HEK293 (cell line): ENCODE results near the gene STARD10.

Experiments
- CTCF ChIA-PET: fragments of 350-600 bp; formaldehyde crosslinking; extraction: SDS; loops from one replicate; lab custom pipeline; 2021; ENCODE audit warnings: antibody characterized with exemption; lab: Yijun Ruan, JAX
- POLR2A ChIA-PET: fragments of 300-600 bp; formaldehyde crosslinking; extraction: SDS; loops from one replicate; lab custom pipeline; 2020; ENCODE audit warnings: antibody characterized with exemption, inconsistent platforms; lab: Yijun Ruan, JAX
- H3K27ac ChIP-seq: fragments of 200-500 bp; sonication (Bioruptor generic); 2 replicates; pipeline ENCODE4 v1.5.1; 2014; ENCODE audit warnings: low read depth, low read length, control low read depth, inconsistent platforms; ENCODE audit errors: extremely low read depth
- H3K36me3 ChIP-seq, 2 experiments: fragments of 200-500 bp in 1 of 2; sonication (Bioruptor generic) in 1 of 2; 1 replicate in 1 of 2; 2 replicates in 1 of 2; pipeline ENCODE4 v1.5.1; 2014 to 2017; ENCODE audit warnings: inconsistent platforms in 2 of 2, low read length in 2 of 2; ENCODE audit not compliant: control insufficient read depth in 2 of 2, insufficient read depth in 1 of 2
- H3K4me1 ChIP-seq: fragments of 200-500 bp; sonication (Bioruptor generic); 2 replicates; pipeline ENCODE4 v1.5.1; 2014; ENCODE audit warnings: mild to moderate bottlenecking, low read length, inconsistent platforms; ENCODE audit not compliant: control insufficient read depth, insufficient read depth
- H3K4me3 ChIP-seq: 2 replicates; pipeline ENCODE4 v1.5.1; 2011; ENCODE audit warnings: low read depth, mild to moderate bottlenecking, control low read depth, low read length, moderate library complexity
- H3K9me3 ChIP-seq: fragments of 200-500 bp; sonication (Bioruptor generic); 2 replicates; pipeline ENCODE4 v1.5.1; 2014; ENCODE audit warnings: low read depth, low read length, inconsistent platforms; ENCODE audit not compliant: control insufficient read depth, insufficient read depth
- GFI1B ChIP-seq: fragments of 450-650 bp; formaldehyde crosslinking; IDR thresholded peaks from 2 replicates; pipeline ENCODE4 v1.5.1; 2016; ENCODE audit warnings: missing biosample characterization, missing genetic modification characterization
- PRDM1 ChIP-seq: fragments of 450-650 bp; formaldehyde crosslinking; IDR thresholded peaks from 2 replicates; pipeline ENCODE4; 2016; ENCODE audit warnings: missing biosample characterization, missing genetic modification characterization
- ZFP37 ChIP-seq: fragments of 450-650 bp; formaldehyde crosslinking; IDR thresholded peaks from 2 replicates; pipeline ENCODE4 v1.5.1; 2016; ENCODE audit warnings: missing biosample characterization, missing genetic modification characterization
- ZNF146 ChIP-seq: fragments of 450-650 bp; formaldehyde crosslinking; IDR thresholded peaks from 2 replicates; pipeline ENCODE4 v1.5.1; 2016; ENCODE audit warnings: missing biosample characterization, missing genetic modification characterization
- ZNF24 ChIP-seq: fragments of 450-650 bp; formaldehyde crosslinking; IDR thresholded peaks from 2 replicates; pipeline ENCODE4 v1.5.1; 2016; ENCODE audit warnings: missing biosample characterization, missing genetic modification characterization
- ZNF341 ChIP-seq: fragments of 450-650 bp; formaldehyde crosslinking; IDR thresholded peaks from 2 replicates; pipeline ENCODE4; 2016; ENCODE audit warnings: low read depth, missing biosample characterization, missing genetic modification characterization
- ZNF416 ChIP-seq: fragments of 450-650 bp; formaldehyde crosslinking; IDR thresholded peaks from 2 replicates; pipeline ENCODE4 v1.5.1; 2016; ENCODE audit warnings: missing biosample characterization, missing genetic modification characterization
- ZNF596 ChIP-seq: fragments of 450-650 bp; IDR thresholded peaks from 2 replicates; pipeline ENCODE4 v1.5.0; 2018; ENCODE audit warnings: missing biosample characterization, mild to moderate bottlenecking, missing genetic modification characterization, moderate library complexity
- ZNF610 ChIP-seq: fragments of 450-650 bp; formaldehyde crosslinking; IDR thresholded peaks from 2 replicates; pipeline ENCODE4 v1.5.1; 2016; ENCODE audit warnings: missing biosample characterization, missing genetic modification characterization, borderline replicate concordance
- ZNF629 ChIP-seq: fragments of 450-650 bp; formaldehyde crosslinking; IDR thresholded peaks from 2 replicates; pipeline ENCODE4 v1.5.1; 2017; ENCODE audit warnings: missing biosample characterization, missing genetic modification characterization
- ZNF707 ChIP-seq: fragments of 450-650 bp; formaldehyde crosslinking; IDR thresholded peaks from 2 replicates; pipeline ENCODE4 v1.5.1; 2016; ENCODE audit warnings: missing biosample characterization, missing genetic modification characterization
- ZNF785 ChIP-seq: fragments of 450-650 bp; formaldehyde crosslinking; IDR thresholded peaks from 2 replicates; pipeline ENCODE4 v1.5.1; 2016; ENCODE audit warnings: missing biosample characterization, missing genetic modification characterization
- TF ChIP-seq, protein P1 (sequence below): fragments of 450-650 bp; formaldehyde crosslinking; IDR thresholded peaks from 2 replicates; pipeline ENCODE4 v1.5.1; 2016; ENCODE audit warnings: missing biosample characterization, missing genetic modification characterization
- TF ChIP-seq, protein P2 (sequence below): fragments of 450-650 bp; formaldehyde crosslinking; IDR thresholded peaks from 2 replicates; pipeline ENCODE4 v1.5.1; 2016; ENCODE audit warnings: missing biosample characterization, missing genetic modification characterization, borderline replicate concordance
- TF ChIP-seq, protein P3 (sequence below): fragments of 450-650 bp; formaldehyde crosslinking; IDR thresholded peaks from 2 replicates; pipeline ENCODE4 v1.5.1; 2016; ENCODE audit warnings: missing biosample characterization, missing genetic modification characterization, borderline replicate concordance
- TF ChIP-seq, protein P4 (sequence below): fragments of 450-650 bp; formaldehyde crosslinking; IDR thresholded peaks from 2 replicates; pipeline ENCODE4 v1.5.1; 2016; ENCODE audit warnings: missing biosample characterization, missing genetic modification characterization, low read depth
- TF ChIP-seq, protein P5 (sequence below): fragments of 450-650 bp; formaldehyde crosslinking; IDR thresholded peaks from 2 replicates; pipeline ENCODE4 v1.5.1; 2016; ENCODE audit warnings: missing biosample characterization, missing genetic modification characterization
- TF ChIP-seq, protein P6 (sequence below): fragments of 450-650 bp; formaldehyde crosslinking; IDR thresholded peaks from 2 replicates; pipeline ENCODE4 v1.5.1; 2016; ENCODE audit warnings: missing biosample characterization, missing genetic modification characterization

STARD10 gene

DNA sequence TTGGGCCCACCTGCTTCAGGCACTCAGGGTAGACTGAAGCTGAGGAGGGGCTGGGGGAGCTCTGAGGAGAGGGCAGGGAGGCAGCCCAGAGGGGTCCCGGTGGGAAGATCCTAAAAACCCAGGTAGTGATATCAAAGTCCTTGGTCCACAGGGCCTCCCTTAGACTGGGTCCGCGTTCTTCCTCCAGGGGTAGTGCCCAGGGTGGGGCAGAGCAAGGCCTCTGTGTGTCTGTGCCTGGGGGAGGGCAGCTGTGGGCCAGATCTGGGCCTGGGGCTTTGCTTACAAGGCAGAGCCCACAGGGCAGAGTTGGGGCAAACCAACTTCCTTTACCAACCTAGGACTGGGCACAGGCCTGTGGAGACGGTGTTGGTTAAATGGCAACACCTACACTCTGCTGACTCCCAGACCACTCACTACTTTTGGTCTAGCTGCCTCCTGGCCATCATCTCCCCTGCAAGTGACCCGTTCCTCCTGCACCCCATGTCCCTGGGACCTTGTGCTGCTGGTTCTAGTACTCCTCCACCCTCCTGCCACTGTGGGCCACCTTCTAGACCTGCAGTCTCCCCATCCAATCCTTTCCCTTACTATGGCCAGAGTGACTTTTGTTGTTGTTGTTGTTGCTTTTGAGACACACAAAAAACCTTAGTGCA, 36.2 kb upstream of the STARD10 start (continued):
- TF ChIP-seq, protein P1, sequence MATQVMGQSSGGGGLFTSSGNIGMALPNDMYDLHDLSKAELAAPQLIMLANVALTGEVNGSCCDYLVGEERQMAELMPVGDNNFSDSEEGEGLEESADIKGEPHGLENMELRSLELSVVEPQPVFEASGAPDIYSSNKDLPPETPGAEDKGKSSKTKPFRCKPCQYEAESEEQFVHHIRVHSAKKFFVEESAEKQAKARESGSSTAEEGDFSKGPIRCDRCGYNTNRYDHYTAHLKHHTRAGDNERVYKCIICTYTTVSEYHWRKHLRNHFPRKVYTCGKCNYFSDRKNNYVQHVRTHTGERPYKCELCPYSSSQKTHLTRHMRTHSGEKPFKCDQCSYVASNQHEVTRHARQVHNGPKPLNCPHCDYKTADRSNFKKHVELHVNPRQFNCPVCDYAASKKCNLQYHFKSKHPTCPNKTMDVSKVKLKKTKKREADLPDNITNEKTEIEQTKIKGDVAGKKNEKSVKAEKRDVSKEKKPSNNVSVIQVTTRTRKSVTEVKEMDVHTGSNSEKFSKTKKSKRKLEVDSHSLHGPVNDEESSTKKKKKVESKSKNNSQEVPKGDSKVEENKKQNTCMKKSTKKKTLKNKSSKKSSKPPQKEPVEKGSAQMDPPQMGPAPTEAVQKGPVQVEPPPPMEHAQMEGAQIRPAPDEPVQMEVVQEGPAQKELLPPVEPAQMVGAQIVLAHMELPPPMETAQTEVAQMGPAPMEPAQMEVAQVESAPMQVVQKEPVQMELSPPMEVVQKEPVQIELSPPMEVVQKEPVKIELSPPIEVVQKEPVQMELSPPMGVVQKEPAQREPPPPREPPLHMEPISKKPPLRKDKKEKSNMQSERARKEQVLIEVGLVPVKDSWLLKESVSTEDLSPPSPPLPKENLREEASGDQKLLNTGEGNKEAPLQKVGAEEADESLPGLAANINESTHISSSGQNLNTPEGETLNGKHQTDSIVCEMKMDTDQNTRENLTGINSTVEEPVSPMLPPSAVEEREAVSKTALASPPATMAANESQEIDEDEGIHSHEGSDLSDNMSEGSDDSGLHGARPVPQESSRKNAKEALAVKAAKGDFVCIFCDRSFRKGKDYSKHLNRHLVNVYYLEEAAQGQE (tag by site-specific recombination): no peak
- TF ChIP-seq ZNF707 (tag by site-specific recombination) (no peak), ZNF341 (tag by site-specific recombination) (no peak), PRDM1 (tag by site-specific recombination) (no peak), ZNF24 (tag by site-specific recombination) (no peak), ZNF629 (tag by site-specific recombination) (no peak)
- TF ChIP-seq, protein P2, sequence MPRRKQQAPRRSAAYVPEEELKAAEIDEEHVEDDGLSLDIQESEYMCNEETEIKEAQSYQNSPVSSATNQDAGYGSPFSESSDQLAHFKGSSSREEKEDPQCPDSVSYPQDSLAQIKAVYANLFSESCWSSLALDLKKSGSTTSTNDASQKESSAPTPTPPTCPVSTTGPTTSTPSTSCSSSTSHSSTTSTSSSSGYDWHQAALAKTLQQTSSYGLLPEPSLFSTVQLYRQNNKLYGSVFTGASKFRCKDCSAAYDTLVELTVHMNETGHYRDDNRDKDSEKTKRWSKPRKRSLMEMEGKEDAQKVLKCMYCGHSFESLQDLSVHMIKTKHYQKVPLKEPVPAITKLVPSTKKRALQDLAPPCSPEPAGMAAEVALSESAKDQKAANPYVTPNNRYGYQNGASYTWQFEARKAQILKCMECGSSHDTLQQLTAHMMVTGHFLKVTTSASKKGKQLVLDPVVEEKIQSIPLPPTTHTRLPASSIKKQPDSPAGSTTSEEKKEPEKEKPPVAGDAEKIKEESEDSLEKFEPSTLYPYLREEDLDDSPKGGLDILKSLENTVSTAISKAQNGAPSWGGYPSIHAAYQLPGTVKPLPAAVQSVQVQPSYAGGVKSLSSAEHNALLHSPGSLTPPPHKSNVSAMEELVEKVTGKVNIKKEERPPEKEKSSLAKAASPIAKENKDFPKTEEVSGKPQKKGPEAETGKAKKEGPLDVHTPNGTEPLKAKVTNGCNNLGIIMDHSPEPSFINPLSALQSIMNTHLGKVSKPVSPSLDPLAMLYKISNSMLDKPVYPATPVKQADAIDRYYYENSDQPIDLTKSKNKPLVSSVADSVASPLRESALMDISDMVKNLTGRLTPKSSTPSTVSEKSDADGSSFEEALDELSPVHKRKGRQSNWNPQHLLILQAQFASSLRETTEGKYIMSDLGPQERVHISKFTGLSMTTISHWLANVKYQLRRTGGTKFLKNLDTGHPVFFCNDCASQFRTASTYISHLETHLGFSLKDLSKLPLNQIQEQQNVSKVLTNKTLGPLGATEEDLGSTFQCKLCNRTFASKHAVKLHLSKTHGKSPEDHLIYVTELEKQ (tag by site-specific recombination): no peak

DNA sequence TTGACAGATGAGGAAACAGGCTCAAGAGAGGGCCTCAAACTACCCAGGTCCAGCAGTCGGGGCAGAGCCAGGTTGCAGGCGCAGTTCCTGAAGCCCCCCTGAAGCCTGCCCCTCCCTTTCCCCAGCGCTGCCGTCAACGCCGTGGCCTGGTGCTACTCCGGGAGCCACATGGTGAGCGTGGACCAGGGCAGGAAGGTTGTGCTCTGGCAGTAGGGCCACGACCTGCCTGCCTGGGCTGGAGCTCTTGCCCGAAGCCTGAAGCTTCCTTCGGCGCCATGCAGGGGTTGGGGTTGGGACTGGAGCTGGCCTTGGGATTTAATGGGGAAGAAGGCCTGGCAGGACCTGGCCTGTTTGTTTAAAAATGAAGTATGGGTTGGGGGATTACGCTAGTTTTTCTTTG, 35.3 kb upstream of the STARD10 start:
- Histone ChIP-seq H3K27ac (no peak overlapping the region), H3K4me1 (no peaks in the 10 kb centered on the region)
- TF ChIP-seq ZNF146 (tag by site-specific recombination) (no peak), ZNF785 (tag by site-specific recombination) (no peak), ZNF596 (tag by site-specific recombination) (no peak)
- TF ChIP-seq, protein P3, sequence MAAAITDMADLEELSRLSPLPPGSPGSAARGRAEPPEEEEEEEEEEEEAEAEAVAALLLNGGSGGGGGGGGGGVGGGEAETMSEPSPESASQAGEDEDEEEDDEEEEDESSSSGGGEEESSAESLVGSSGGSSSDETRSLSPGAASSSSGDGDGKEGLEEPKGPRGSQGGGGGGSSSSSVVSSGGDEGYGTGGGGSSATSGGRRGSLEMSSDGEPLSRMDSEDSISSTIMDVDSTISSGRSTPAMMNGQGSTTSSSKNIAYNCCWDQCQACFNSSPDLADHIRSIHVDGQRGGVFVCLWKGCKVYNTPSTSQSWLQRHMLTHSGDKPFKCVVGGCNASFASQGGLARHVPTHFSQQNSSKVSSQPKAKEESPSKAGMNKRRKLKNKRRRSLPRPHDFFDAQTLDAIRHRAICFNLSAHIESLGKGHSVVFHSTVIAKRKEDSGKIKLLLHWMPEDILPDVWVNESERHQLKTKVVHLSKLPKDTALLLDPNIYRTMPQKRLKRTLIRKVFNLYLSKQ (tag by site-specific recombination): no peak
- TF ChIP-seq, all 188 proteins: peak for 0
- H3K4me3 ChIP-seq: no peak overlapping the region
- CTCF ChIA-PET: interaction anchor here (0.7 to 6.2 kb wide), 3 partner anchors 313 to 407 kb away, joined by 3 to 50 read pairs (median 3); no protein-coding TSS in a partner anchor
- H3K9me3 ChIP-seq: no peaks in the 10 kb centered on the region
- POLR2A ChIA-PET: no interaction called here
- peaks cover 0 to 2% of the 10 kb centered on the region in 2 experiments; a peak in 1 of 3 replicates for H3K36me3 ChIP-seq

DNA sequence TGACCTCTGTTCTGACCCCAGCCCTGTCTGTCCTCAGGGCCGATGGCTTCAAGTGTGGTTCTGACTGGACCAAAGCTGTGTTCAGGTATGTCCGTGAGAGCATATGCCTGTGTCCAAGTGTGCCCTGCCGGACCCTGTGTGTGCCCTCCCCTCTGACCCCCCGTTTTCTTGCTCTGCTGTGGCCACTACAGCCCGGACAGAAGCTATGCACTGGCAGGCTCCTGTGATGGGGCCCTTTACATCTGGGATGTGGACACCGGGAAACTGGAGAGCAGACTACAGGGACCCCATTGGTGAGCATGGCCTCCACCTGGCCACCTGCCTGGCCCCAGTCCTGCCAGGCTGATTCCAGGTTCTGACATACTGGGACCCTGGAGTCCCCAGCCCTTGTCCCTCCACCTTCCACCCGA, 34.9 kb upstream of the STARD10 start:
- Histone ChIP-seq H3K36me3 (peaks cover 0 to 2% of the 10 kb centered on the region in 2 experiments; a peak in 1 of 3 replicates), H3K27ac (no peak overlapping the region), H3K9me3 (no peaks in the 10 kb centered on the region), H3K4me3 (no peak overlapping the region), H3K4me1 (no peaks in the 10 kb centered on the region)
- CTCF ChIA-PET: interaction anchor here (1.0 to 6.2 kb wide), 3 partner anchors 104 to 350 kb away, joined by 3 to 50 read pairs (median 7); no protein-coding TSS in a partner anchor
- POLR2A ChIA-PET: no interaction called here
- TF ChIP-seq, protein P4, sequence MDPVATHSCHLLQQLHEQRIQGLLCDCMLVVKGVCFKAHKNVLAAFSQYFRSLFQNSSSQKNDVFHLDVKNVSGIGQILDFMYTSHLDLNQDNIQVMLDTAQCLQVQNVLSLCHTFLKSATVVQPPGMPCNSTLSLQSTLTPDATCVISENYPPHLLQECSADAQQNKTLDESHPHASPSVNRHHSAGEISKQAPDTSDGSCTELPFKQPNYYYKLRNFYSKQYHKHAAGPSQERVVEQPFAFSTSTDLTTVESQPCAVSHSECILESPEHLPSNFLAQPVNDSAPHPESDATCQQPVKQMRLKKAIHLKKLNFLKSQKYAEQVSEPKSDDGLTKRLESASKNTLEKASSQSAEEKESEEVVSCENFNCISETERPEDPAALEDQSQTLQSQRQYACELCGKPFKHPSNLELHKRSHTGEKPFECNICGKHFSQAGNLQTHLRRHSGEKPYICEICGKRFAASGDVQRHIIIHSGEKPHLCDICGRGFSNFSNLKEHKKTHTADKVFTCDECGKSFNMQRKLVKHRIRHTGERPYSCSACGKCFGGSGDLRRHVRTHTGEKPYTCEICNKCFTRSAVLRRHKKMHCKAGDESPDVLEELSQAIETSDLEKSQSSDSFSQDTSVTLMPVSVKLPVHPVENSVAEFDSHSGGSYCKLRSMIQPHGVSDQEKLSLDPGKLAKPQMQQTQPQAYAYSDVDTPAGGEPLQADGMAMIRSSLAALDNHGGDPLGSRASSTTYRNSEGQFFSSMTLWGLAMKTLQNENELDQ (tag by site-specific recombination): no peak
- TF ChIP-seq, protein P5, sequence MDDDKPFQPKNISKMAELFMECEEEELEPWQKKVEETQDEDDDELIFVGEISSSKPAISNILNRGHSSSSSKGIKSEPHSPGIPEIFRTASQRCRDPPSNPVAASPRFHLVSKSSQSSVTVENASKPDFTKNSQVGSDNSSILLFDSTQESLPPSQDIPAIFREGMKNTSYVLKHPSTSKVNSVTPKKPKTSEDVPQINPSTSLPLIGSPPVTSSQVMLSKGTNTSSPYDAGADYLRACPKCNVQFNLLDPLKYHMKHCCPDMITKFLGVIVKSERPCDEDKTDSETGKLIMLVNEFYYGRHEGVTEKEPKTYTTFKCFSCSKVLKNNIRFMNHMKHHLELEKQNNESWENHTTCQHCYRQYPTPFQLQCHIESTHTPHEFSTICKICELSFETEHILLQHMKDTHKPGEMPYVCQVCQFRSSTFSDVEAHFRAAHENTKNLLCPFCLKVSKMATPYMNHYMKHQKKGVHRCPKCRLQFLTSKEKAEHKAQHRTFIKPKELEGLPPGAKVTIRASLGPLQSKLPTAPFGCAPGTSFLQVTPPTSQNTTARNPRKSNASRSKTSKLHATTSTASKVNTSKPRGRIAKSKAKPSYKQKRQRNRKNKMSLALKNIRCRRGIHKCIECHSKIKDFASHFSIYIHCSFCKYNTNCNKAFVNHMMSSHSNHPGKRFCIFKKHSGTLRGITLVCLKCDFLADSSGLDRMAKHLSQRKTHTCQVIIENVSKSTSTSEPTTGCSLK (tag by site-specific recombination): no peak
- TF ChIP-seq ZFP37 (tag by site-specific recombination): no peak
- TF ChIP-seq GFI1B (tag by site-specific recombination): no peak
- TF ChIP-seq ZNF416 (tag by site-specific recombination): no peak
- TF ChIP-seq ZNF610: no peak
- TF ChIP-seq, protein P6, sequence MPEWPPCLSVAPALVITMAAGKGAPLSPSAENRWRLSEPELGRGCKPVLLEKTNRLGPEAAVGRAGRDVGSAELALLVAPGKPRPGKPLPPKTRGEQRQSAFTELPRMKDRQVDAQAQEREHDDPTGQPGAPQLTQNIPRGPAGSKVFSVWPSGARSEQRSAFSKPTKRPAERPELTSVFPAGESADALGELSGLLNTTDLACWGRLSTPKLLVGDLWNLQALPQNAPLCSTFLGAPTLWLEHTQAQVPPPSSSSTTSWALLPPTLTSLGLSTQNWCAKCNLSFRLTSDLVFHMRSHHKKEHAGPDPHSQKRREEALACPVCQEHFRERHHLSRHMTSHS (tag by site-specific recombination): no peak
